B cell (primary cell): ENCODE results near the gene TIGD1. TPM values are rescaled to one million over a fixed set of nuclear protein-coding genes. Genes with fewer than 3 reads are reported as not detected.

Experiments
- ATAC-seq: fragments of 200-7000 bp; cut with Tn5 transposase; one replicate; pipeline ENCODE4 v1.10.0; 2021; ENCODE audit warnings: low read depth, mild to moderate bottlenecking, moderate number of reproducible peaks, moderate library complexity
- CTCF ChIA-PET: fragments of 350-600 bp; sonication (Branson Sonifier 250); formaldehyde crosslinking; loops from one replicate; lab custom pipeline; 2021; ENCODE audit warnings: antibody characterized with exemption, inconsistent platforms; lab: Charles Lee
- POLR2A ChIA-PET: fragments of 350-600 bp; sonication (Branson Sonifier 250); formaldehyde crosslinking; loops from one replicate; lab custom pipeline; 2021; ENCODE audit warnings: antibody characterized with exemption; lab: Charles Lee
- DNase-seq: peaks from one replicate; pipeline ENCODE4 v3.0.0; 2013
- H2AFZ ChIP-seq: 2 replicates; pipeline ENCODE4 v1.6.1; 2012; ENCODE audit warnings: mild to moderate bottlenecking, low read depth, low read length; ENCODE audit not compliant: insufficient read depth, poor library complexity, severe bottlenecking
- H3K27ac ChIP-seq, 2 donors: 1 replicate in 1 of 2; 2 replicates in 1 of 2; pipeline ENCODE4 v1.5.1; 2012 to 2013; ENCODE audit warnings: low read length in 2 of 2, mild to moderate bottlenecking in 2 of 2, moderate library complexity in 1 of 2
- H3K27me3 ChIP-seq, 4 experiments: fragments of 200-600 bp in 1 of 4; sonication (generic) in 1 of 4; replicated peaks in 1 of 4; 1 replicate in 2 of 4; 2 replicates in 2 of 4; pipeline versions ENCODE4 v1.6.1 to v1.7.0; 2013 to 2016; ENCODE audit warnings: low read length in 3 of 4, mild to moderate bottlenecking in 2 of 4, mixed read lengths in 1 of 4, moderate library complexity in 1 of 4; ENCODE audit not compliant: insufficient read depth in 4 of 4, control insufficient read depth in 3 of 4; ENCODE audit errors: control extremely low read depth in 1 of 4
- H3K36me3 ChIP-seq, 2 experiments: replicated peaks in 1 of 2; 1 replicate in 1 of 2; 2 replicates in 1 of 2; pipeline versions ENCODE4 v1.6.1 to v1.7.1; 2013; ENCODE audit warnings: low read length in 1 of 2; ENCODE audit not compliant: insufficient read depth in 2 of 2, control insufficient read depth in 1 of 2; ENCODE audit errors: control extremely low read depth in 1 of 2, extremely low read depth in 1 of 2
- H3K4me1 ChIP-seq, 2 donors: fragments of 200-600 bp in 1 of 2; sonication (generic) in 1 of 2; 1 replicate in 1 of 2; 2 replicates in 1 of 2; pipeline versions ENCODE4 v1.5.1 to v1.6.1; 2013 to 2017; ENCODE audit warnings: low read length in 2 of 2; ENCODE audit not compliant: control insufficient read depth in 2 of 2, insufficient read depth in 2 of 2
- H3K4me2 ChIP-seq: replicated peaks from 2 replicates; pipeline ENCODE3; 2012; ENCODE audit warnings: mild to moderate bottlenecking, low read depth, low read length; ENCODE audit not compliant: poor library complexity, severe bottlenecking
- H3K4me3 ChIP-seq, 5 experiments: fragments of 200-600 bp in 1 of 5; sonication (generic) in 1 of 5; 1 replicate in 3 of 5; 2 replicates in 2 of 5; pipeline versions ENCODE4 v1.5.1 to v1.7.0; 2011 to 2016; ENCODE audit warnings: low read length in 4 of 5, mild to moderate bottlenecking in 4 of 5, low read depth in 2 of 5, control low read depth in 1 of 5, moderate library complexity in 1 of 5; ENCODE audit not compliant: insufficient read depth in 1 of 5; ENCODE audit errors: control extremely low read depth in 1 of 5, extremely low read depth in 1 of 5
- H3K79me2 ChIP-seq: fragments of 200-600 bp; sonication (generic); one replicate; pipeline ENCODE4 v1.6.0; 2016; ENCODE audit warnings: low read length; ENCODE audit not compliant: control insufficient read depth, insufficient read depth
- H3K9ac ChIP-seq: fragments of 200-600 bp; sonication (generic); 2 replicates; pipeline ENCODE4 v1.6.1; 2017; ENCODE audit warnings: mild to moderate bottlenecking, low read length, moderate library complexity
- H3K9me3 ChIP-seq, 3 donors: one replicate each; pipeline versions ENCODE4 v1.6.1 to v1.7.1; 2013; ENCODE audit warnings: low read length in 2 of 3; ENCODE audit not compliant: control insufficient read depth in 2 of 3, insufficient read depth in 1 of 3; ENCODE audit errors: control extremely low read depth in 1 of 3
- H4K20me1 ChIP-seq: 2 replicates; pipeline ENCODE4 v1.6.0; 2012; ENCODE audit warnings: mild to moderate bottlenecking, low read length; ENCODE audit not compliant: insufficient read depth, control insufficient read depth, poor library complexity, severe bottlenecking
- H3K27ac Mint-ChIP-seq: one replicate; pipeline ENCODE4 v1.8.0; 2021; ENCODE audit warnings: mixed read lengths
- H3K27me3 Mint-ChIP-seq: one replicate; pipeline ENCODE4 v1.8.0; 2021; ENCODE audit warnings: mixed read lengths
- H3K4me1 Mint-ChIP-seq: one replicate; pipeline ENCODE4 v1.8.0; 2021; ENCODE audit warnings: mixed read lengths
- H3K4me3 Mint-ChIP-seq: one replicate; pipeline ENCODE4 v1.8.0; 2021; ENCODE audit warnings: mixed read lengths
- H3K9me3 Mint-ChIP-seq: one replicate; pipeline ENCODE4 v1.8.0; 2022; ENCODE audit warnings: mixed read lengths; ENCODE audit not compliant: insufficient read depth
- EZH2 ChIP-seq: IDR thresholded peaks from 2 replicates; pipeline ENCODE4 v1.6.1; 2012; ENCODE audit warnings: borderline replicate concordance, low read depth, mild to moderate bottlenecking, moderate library complexity, low read length; ENCODE audit not compliant: insufficient read depth, poor library complexity, severe bottlenecking
- WGBS: methylation state at CpG from one replicate; pipeline ENCODE4 v1.1.5; 2013; ENCODE audit warnings: missing lambda C conversion rate; ENCODE audit not compliant: insufficient coverage; 5-methylcytosine and 5-hydroxymethylcytosine counted together
- intact Hi-C: fragments of 100-400 bp; cut with micrococcal nuclease; formaldehyde crosslinking; loops from one replicate; pipeline ENCODE4 v1.10.0; 2022
- polyA plus RNA-seq: library from polyadenylated mRNA; depleted of rRNA; stranded (reverse); fragments of >200 nt; gene quantifications from 2 replicates; pipeline ENCODE4 v1.2.3, GENCODE V29; 2012
- total RNA-seq, 2 donors: library from RNA; stranded (reverse); fragments of 120-200 nt in 1 of 2; gene quantifications; 1 replicate in 1 of 2; 2 replicates in 1 of 2; pipeline versions ENCODE4 v1.2.3 to v1.2.4, GENCODE V29; 2013 to 2022
- TF ChIP-seq, protein P1 (sequence below): fragments of 200-600 bp; IDR thresholded peaks from one replicate; pipeline ENCODE4 v1.8.0; 2022; ENCODE audit warnings: antibody characterized with exemption, mild to moderate bottlenecking

The TIGD1 gene
- total and polyA plus RNA-seq, 2 donors (not counting 1 experiment from before 2014, with no cell fraction given), result 7.6 to 13.6 TPM

DNA sequence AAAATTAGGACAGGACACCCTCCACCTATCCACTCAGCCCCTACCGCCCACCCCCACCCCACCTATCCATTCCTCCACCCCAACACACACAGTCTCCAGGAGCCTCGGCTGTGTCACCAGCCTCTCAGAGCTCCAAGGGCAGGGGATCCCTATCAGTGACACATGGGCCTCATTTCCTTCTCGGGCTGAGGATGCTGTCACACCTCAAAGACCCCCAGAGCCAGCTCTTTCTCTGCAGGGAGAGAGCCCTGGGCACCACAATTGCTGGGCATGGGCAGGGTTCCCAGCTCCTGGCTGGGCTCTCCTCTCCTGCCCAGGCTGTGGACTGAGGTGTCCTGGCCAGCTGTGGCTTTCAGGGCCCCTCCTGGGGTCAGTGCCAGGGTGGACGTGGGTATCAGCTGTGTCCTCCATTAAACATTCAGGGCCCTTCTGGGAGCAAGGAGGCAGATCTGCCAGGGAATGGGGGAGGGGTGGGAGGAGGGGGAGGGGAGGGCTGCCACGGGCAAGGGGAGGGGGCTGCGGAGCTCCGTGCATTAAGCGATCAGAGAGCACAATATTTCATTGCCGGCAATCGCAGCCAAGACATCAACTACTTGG lies 48.5 kb downstream of the TIGD1 start:
- Mint-ChIP-seq H3K9me3 (no peaks in the 10 kb centered on the region), H3K4me1 (peaks cover 14% of the 10 kb centered on the region), H3K4me3 (no peak overlapping the region), H3K27ac (no peak overlapping the region), H3K27me3 (peaks cover 39% of the 10 kb centered on the region)
- WGBS, result 53% methylated on average over 4 of the region's 10 CpGs
- no peak overlapping the region for H3K4me2 ChIP-seq
- no peak overlapping the region for H3K9ac ChIP-seq
- TF ChIP-seq, protein P1, sequence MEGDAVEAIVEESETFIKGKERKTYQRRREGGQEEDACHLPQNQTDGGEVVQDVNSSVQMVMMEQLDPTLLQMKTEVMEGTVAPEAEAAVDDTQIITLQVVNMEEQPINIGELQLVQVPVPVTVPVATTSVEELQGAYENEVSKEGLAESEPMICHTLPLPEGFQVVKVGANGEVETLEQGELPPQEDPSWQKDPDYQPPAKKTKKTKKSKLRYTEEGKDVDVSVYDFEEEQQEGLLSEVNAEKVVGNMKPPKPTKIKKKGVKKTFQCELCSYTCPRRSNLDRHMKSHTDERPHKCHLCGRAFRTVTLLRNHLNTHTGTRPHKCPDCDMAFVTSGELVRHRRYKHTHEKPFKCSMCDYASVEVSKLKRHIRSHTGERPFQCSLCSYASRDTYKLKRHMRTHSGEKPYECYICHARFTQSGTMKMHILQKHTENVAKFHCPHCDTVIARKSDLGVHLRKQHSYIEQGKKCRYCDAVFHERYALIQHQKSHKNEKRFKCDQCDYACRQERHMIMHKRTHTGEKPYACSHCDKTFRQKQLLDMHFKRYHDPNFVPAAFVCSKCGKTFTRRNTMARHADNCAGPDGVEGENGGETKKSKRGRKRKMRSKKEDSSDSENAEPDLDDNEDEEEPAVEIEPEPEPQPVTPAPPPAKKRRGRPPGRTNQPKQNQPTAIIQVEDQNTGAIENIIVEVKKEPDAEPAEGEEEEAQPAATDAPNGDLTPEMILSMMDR, result no peak
- TF ChIP-seq EZH2, result no peak
- peaks cover 0 to 46% (median 7%) of the 10 kb centered on the region in 4 experiments for H3K27me3 ChIP-seq
- intact Hi-C loops, result no loop called here
- H2AFZ ChIP-seq, result no peak overlapping the region
- no peaks in the 10 kb centered on the region for H3K9me3 ChIP-seq
- POLR2A ChIA-PET, result no interaction called here
- CTCF ChIA-PET, result interaction anchor here (0.7 kb wide), 1 partner anchor 1992 kb away, joined by 3 read pairs; no protein-coding TSS in a partner anchor
- no peak for ATAC-seq
- no peaks in the 10 kb centered on the region for H4K20me1 ChIP-seq
- H3K4me3 ChIP-seq, result no peak overlapping the region
- peaks cover 3 to 11% of the 10 kb centered on the region in 2 donors for H3K4me1 ChIP-seq
- no peaks in the 10 kb centered on the region for H3K36me3 ChIP-seq
- H3K27ac ChIP-seq, result no peak overlapping the region
- no peak for DNase-seq
- H3K79me2 ChIP-seq, result no peaks in the 10 kb centered on the region

DNA sequence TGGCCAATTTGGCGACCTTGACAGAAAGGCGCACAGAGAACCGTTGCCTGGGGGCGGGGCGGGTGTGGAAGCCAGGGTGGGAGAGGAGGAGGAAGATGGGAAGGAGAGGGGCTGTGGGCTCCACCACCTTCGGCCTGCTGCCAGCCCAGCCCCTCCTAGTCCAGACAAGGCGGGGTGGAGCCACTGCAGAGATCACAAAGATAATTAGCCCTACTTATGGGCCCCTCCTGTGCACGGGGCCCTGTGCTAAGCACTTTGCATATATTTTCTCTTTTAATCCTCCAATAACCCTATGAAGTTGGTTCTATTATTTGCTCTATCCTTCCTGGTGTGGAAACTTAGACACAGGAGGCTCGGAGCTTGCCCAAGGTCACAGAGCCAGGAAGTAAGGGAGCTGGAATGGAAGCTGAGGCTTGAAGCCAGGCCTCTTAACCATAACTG lies 49.0 kb downstream of the TIGD1 start:
- WGBS, result 87% methylated on average over 7 of the region's 9 CpGs
- Histone ChIP-seq H3K4me1 (peaks cover 3 to 11% of the 10 kb centered on the region in 2 donors), H3K4me3 (no peak overlapping the region), H4K20me1 (no peaks in the 10 kb centered on the region), H3K79me2 (no peaks in the 10 kb centered on the region), H3K36me3 (no peaks in the 10 kb centered on the region), H3K27me3 (peaks cover 0 to 44% (median 7%) of the 10 kb centered on the region in 4 experiments), H3K4me2 (no peak overlapping the region), H3K9me3 (no peaks in the 10 kb centered on the region), H3K27ac (no peak overlapping the region), H2AFZ (no peak overlapping the region), H3K9ac (no peak overlapping the region)
- Mint-ChIP-seq H3K9me3 (no peaks in the 10 kb centered on the region), H3K4me1 (peaks cover 14% of the 10 kb centered on the region), H3K27ac (no peak overlapping the region), H3K27me3 (peaks cover 39% of the 10 kb centered on the region), H3K4me3 (no peak overlapping the region)
- no peak for TF ChIP-seq EZH2
- TF ChIP-seq, protein P1, result no peak
- ATAC-seq (no peak), DNase-seq (no peak)
- ChIA-PET CTCF (no interaction called here), POLR2A (no interaction called here)
- intact Hi-C loops, result no loop called here
